ENCODE results near the gene DENND1C.
A peak's percentile ranks its signal among the peaks of the same experiment; 100 is the strongest.

DENND1C gene

DNA sequence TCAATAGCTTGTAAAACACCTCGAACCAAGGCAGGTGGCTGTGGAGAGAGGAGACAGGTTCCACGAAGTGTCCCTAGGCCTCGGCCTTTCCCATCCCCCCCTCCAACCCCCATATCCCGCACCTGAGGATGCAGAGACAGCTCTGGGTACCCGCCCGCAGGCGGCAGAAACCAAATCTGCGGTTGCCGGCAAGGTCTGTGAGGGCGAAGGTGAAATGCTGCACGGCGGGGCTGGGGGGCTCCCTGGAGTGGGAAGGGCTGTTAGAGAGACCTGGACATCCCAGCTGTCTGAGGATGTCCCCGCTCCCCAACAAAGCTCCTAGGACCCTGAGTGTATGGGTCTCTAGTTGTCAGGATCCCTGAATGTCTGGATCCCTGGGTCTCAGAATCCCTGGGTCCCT lies 2.8 kb downstream of the DENND1C start:
- no peak for DNase-seq (ENCODE audit: low read depth)

DNA sequence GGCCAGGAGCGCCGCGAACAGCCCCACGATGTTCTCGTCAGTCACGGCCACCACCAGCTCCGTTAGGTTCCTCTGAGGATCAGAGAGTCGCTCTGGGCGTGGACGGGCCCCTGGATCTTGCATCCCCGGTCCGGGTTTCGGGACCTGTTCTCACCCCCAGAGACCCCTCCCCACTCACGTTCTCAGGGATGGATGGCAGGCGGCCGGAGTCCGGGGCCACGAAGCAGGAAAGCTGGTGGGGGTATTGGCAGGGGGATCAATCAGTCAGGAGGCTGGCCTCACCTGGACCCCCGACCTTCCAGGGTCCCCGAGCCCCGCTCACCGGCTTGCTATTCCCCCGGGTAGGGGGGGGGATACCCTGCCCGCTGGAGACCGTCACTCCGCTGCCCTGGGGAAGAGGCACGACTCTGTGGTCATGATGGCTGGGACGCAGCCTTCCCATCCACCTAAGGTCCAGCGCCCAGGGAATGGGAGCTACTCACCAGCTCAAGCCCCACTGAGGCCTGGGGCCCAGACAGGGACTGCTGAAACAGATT lies 4.6 kb downstream of the DENND1C start:
- no peak for DNase-seq (ENCODE audit: low read depth)

DNA sequence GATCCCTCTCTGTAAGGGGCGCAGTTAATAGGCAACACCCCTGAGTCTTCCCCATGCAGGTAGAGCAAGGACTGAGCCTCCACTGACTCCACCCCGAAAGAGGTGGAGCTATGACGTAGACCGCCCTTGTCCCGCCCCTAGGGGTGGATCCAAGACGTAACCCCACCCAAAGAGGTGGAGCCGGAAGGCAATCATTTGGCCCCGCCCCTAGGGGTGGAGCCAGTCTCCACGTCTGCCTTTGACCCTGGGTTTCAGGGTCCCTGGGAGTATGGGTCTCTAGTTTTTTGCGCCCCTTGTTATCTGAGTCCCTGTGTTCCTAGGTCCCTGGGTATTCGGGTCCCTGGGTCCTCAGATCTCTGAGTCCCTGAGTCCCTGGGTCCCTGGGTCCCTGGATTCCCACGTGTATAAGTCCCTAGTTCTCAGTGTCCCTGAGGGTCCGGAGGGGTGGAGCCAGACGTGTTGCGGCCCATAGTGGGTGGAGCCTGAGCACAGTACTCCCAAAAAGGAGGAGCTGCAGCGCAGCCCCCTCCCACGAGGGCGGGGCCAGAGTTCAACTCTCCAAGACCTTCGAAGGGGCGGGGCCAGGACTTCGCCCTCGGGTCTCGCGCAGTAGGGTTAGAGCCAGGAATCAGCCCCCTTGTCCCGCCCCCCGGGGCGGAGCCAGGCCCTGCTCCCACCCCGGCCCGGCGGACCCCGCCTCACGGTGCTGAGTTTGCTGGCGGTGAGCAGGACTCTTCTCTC lies 5.3 kb downstream of the DENND1C start:
- peak; percentile 30 for DNase-seq (ENCODE audit: low read depth)

DNA sequence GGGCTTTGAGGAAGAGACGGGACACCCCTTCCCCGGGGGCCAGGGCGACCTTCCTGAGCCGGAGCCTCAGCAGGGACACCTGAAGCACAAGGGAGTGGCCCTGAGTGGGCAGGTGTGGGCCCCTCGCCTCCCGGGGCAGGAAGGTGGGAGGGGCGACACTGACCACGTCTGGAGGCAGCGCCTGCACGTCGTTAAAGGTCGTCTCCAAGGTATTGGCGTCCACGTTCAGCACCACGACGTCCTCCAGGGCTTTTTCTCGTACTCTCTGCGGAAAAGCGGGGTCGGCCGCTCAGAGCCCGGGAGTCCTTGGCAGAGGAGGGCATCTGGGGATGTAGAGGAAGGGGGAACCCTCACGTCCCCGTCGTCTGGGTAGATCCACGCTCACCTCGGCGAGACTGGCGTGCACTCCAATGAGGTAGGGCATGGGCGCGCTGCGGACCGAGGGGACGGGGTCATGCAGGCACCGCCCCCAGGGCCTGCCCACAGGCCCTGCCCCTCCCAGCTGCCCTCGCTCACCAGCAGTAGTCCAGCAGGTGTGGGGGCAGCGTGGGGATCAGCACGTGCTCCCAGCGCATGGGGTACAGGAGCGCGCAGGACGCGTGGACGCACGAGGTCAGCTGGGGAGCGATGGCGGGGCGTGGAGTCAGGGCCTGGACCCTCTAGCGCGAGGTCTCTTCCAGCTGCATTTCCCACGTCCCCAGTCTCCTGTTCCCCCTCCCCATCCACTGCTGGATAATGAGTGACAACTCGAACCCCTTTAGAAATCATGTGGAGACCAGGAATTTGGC lies 6.1 kb downstream of the DENND1C start:
- DNase-seq (ENCODE audit: low read depth) = no peak

DNA sequence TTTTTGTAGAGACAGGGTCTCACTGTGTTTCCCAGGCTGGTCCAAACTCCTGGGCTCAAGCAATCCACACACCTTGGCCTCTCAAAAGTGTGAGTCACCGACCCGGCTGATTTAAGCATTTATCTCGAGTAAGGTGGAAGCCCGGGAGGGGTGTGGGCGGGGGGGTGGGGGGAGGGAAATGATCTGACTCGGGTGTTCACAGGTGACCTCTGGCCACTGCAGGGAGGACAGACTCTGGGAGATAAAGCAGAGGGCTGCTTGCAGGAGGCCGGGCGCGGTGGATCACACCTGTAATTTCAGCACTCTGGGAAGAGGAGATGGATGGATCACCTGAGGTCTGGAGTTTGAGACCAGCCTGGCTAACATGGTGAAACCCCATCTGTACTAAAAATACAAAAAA lies 7.9 kb downstream of the DENND1C start:
- no peak for DNase-seq (ENCODE audit: low read depth)

DNA sequence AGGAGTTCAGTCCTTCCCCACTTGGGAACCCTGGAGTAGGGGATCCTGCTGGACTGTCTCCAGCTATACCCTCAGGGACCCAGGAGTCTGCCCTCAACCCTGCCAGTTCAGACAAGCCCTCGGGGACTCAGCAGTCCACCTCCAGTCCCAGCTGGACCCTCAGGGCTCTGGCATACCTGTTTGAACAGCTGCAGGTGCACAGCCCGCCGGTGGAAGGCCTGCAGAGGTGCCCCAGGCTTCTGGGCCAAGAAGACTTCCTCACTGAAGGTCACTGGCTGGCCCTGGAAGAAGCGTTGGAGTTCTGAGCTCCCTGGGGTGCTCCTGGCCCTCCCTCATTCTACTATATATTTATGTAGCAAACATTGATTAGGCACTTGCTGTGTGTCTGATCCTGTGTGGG lies 8.9 kb downstream of the DENND1C start:
- no peak for DNase-seq (ENCODE audit: low read depth)

DNA sequence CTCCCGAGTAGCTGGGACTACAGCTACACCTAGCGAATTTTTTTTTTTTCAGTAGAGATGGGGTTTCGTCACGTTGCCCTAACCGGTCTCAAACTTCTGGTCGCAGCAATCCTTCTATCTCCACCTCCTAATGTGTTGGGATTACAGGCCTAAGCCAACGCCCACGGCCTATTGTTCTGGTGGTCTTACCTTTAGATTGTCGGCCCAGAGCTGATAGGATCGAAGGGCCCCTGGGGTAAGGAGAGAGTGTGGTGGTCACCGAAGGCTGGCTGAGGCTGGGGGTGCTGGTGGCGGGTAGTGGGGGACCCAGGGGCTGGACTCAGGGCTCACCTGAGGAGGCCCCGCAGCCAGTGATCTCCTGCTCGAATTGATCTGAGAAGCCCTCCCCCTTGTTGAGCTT lies 10.5 kb downstream of the DENND1C start:
- DNase-seq (ENCODE audit: low read depth) = no peak

DNA sequence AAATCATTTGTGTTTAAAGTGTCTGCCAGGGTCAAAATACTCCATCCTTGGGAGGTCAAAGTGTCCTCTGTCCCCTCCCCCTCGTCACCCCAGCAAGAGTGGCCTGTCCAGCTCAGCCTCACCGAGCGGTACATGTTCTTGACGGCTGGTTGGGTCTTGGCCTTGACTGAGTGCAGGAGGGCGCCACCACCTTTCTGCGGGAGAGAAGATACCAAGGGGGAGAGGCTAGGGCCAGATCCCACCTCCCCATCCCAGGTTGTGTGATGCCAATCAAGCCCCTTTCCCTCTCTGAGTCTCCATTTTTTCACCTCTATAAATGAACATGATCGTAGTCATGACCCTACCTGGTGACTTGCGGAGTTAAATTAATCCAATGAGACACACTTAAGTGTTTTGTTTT lies 11.4 kb downstream of the DENND1C start:
- no peak for DNase-seq (ENCODE audit: low read depth)

DNA sequence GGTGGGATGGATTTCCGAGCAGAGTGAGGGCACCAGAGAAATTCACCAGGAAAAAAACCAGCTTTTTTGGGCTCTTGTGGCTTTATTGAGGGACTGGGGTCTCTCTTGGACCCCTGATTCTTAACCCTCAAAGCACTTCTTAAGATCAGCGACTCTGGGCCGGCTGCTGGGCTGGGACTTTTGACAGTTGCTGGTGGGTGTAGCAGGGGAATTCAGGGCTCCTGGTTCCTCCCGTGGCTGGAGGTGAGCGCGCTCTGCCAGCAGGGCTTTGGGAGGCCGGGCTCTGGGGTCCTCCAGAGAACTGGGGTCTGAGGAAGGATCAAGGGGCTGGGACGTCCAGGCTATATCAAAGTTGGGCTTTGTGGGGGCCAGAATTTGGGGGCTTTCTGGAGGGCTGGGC lies 14.2 kb downstream of the DENND1C start:
- DNase-seq (ENCODE audit: low read depth) = no peak

DNA sequence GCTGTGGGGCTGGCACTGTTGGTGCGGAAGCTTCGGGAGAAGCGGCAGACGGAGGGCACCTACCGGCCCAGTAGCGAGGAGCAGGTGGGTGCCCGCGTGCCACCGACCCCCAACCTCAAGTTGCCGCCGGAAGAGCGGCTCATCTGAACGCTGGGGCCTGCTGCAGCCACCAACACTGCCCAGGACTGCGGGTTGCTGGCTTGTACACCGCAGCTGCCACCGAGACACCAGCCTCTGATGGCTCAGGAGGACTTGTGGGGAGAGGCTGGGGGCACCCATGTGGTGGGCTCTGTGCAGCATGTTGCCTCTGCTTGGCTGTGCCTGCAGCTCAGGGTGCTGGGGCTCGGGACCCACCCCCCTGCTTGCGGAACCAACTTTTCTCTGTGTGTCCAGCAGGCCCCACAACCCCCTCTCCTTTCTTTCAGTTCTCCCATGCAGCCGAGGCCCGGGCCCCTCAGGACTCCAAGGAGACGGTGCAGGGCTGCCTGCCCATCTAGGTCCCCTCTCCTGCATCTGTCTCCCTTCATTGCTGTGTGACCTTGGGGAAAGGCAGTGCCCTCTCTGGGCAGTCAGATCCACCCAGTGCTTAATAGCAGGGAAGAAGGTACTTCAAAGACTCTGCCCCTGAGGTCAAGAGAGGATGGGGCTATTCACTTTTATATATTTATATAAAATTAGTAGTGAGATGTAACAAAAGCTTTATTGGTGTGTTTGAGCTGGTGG lies 14.9 kb downstream of the DENND1C start:
- DNase-seq (ENCODE audit: low read depth) = no peak

DNA sequence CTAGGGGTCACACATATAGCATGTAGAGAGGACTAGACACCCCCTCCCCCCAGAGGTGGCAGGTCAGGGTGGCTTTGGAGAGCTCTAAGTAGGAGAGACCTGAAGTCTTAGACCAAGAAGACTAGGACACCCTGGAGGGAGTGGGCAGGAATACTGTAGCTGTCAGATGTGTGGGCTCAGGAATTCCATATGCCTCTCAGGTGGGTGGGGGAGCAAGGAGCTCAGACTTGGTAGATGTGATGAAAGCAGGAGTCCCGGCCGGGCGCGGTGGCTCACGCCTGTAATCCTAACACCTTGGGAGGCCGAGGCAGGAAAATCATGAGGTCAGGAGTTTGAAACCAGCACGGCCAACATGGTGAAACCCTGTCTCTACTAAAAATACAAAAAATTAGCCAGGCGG lies 15.9 kb downstream of the DENND1C start:
- DNase-seq (ENCODE audit: low read depth) = no peak

DNA sequence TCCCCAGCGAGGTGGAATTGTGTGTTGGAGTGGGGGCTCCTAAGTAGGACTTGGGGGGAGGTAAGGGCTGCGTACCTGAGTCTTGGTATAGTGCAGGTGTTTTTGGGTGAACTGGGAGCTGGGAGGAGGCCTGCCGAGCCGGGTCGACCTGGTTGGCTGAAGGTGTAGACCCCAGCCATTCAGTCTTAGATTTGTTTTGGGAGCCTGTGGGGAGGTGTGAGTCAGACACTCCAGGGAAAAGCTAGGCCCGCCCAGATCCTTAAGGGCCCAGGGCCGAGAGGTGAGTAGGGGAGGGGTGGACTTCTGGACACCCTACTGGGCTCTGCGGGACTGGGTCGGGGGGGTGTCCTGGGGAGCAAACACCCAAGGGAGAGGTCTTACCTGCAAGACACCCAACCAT lies 16.6 kb downstream of the DENND1C start:
- no peak for DNase-seq (ENCODE audit: low read depth)

DNA sequence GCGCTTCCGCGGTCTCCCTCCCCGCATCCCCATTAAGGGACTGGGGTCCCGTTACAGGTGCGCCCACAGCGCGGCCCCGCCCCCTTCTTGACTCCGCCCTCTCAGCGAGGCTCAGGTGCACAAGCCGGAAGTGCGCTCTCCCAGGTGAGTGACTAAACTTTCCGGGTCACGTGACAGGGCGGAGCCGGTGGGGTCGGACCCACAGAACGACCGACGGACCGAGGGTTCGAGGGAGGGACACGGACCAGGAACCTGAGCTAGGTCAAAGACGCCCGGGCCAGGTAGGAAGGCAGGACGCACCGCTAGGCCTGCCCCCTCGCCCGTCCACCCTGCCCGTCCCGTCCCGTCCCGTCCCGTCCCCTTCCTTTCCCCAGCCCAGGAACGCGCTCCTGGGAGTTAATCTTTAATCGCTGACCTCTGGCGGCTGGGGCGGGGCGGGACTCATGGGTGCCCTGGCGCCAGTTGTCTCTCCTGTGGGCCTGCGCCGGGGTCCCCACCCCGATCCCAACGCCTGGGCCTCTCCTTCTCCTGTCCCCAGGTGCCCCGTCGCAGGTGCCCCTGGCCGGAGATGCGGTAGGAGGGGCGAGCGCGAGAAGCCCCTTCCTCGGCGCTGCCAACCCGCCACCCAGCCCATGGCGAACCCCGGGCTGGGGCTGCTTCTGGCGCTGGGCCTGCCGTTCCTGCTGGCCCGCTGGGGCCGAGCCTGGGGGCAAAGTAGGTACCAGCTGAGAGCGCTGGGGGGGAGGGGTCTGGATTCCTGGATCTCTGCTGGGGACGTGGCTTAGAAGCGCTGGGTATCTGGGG lies 17.3 kb downstream of the DENND1C start, which contains the start of gene CRB3:
TSS of gene CRB3 (plus strand) at position 202 of the 804 bp plus-strand sequence. CDS start at position 633, 431 bp downstream.
- peak; percentile 42 for DNase-seq (ENCODE audit: low read depth)

DNA sequence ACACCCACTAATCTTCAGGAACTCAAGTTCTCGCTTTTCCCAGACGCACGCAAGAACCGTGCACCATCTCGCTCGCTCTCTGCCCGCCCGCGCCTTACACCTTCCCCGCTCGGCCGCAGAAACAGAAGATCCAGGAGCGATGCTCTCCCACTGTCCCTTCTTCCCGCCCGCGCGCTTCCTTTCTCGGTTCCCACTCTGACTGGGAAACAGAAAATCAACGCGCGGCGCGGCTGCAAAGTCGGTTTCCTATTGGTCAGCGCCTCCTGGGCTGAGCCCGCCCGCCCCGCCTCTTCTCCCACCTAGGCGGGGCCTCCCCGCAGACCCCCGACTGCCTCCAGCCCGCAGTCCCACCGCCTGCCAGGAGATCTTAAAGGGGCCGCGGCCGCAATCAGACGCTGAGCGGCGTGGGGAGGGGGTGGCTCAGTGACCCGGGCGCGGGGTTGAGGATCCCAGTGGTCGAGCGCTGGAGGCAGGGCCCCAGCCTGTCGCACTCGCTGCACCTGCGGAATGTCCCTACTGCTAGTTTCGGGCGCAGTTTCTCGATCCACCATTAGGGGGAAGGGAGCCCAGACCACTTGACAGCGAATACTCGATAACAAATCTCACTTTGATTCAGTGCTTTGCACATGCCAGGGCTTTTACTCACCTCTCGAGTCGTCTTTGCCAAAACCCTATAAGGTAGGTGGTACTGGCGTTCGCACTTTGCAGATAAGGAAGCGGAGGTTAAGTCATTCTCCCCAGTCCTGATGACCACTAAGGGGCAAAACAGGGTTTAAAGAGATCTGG lies 21.3 kb downstream of the DENND1C start:
- DNase-seq (ENCODE audit: low read depth) = peak; percentile 94

DNA sequence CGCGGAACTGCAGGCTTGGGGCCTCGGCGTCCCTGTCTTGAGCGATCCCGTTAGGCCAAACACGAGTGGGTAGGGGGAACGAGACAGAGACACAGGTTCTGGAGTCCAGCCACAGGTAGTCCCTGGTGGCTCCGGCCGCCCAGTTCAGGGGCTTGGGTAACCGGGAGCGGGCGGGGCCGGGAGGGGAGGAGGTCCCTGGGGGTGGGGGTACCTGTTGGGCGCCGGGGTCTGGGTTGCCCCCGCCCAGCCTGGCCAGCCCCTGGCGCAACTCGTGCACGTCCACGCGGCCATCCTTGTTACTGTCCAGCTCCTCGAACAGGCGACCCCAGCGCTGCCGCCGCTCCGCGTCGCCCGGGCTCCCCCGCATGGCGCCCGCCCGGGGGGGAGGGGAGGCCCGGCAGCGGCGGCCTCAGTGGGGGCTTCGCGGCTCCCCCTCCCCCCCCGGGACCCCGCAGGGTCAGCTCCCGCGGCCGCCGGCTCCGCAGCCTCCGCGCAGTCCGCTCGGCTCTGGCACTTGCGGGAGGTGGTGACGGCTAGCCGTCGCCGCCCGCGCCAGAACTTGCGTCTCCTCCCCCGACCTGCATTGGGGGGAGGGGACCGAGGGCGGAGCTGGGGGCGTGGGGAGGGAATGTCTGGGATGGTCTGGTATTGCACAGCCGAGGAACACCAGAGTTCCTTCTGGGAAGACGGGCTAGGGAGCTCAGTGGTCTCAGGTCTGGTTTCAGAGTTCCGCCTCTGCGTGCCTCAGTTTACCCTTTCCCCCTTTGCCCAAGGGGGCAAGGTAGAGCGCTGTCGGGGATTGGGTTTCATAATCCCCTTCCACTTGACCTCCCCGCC lies 22.1 kb downstream of the DENND1C start, which contains the start of gene SLC25A23:
TSS of gene SLC25A23 (minus strand) at position 531 of the 837 bp plus-strand sequence. CDS start at position 367, 164 bp downstream.
- no peak for DNase-seq (ENCODE audit: low read depth)

DNA sequence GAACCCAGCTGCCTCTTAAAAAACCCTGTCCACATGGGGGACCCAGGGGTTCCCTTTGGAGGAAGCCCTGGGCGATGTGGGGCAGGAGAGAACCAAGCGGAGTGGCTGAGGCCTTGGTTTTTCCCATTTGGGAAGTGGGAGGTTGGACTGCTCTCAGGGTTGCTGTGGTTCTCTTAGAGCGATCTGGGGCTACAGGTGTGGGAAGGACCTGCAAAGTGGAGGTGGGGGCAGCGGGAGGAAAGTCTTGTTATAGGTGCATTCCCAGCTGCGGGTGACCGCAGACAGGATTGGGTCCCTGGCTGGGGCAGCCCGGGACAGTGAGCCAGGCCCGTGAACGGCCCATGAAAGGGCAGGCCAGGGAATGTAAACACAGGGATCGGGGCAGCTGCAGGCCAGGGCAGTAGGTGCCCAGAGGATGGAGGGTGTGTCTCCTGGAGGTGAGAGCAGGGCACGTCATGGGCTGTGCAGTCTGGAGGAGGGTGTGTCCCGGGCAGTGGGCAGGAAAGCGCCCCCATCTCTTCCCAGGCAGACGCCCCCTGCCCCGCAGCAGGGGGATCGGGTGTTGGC lies 22.8 kb downstream of the DENND1C start:
- DNase-seq (ENCODE audit: low read depth) = no peak

DNA sequence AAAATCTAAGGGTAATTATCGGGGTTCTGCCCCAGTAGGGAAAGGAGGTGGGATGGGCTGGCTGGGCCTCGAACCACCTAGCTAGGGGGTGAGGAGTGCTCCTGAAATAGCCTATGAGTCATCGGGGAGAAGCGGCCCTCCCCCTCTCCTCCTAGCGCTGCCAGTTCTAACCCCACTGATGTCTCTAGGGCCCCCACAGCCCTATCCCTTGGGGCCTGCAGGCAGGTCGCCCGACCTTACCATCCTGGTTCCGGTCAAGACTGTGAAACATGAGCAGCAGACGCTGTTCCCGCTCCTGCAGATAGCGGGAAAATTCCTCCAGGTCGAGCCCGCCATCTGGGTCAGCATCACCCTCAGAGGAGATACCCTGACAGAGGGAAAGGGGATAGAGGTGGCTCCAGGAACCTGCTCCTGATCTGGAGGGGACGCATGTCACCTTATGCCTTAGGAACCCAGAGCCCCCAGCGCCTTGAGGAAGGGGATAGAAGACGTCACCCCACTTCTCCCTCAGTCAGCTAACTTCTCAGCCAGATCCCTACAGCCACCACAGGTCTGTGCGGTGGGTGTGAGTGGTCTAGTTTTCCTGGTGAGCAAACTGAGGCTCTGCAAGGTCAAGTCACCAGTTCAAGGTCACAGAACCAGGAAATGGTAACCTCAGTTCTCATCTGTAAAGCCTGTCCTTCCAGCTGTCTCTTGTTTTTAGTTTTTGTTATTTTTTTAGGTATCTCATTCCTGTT lies 23.5 kb downstream of the DENND1C start:
- no peak for DNase-seq (ENCODE audit: low read depth)

DNA sequence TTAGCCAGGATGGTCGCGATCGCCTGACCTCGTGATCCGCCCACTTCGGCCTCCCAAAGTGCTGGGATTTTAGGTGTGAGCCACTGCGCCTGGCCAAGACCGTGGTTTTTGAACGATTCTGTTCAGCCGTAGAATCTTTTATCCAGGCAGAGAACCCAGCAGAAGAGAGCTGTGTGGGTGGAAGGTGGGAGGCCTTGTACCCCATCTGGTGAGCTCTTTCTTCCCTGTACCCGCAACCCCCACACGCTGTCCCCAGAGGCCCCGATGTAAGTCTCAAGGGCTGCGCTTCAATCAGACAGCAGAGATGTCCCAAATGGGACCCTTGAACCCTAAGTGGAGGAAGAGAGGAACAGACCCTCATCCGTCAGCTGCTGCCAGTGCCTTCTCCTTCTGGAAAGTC lies 25.7 kb downstream of the DENND1C start:
- no peak for DNase-seq (ENCODE audit: low read depth)
